Fibroblast of lung (primary cell): Measurements from ENCODE around the gene PPP1R14D. TPM values are rescaled to one million over a fixed set of nuclear protein-coding genes. Genes with fewer than 3 reads are reported as not detected.

ENCODE experiments used
- DNase-seq, 2 donors: peaks; one replicate each; pipeline versions ENCODE4 v3.0.0 to v3.0.0-alpha.2; 2010; ENCODE audit warnings: low read depth in 2 of 2
- H2AFZ ChIP-seq: 2 replicates; pipeline ENCODE4 v1.5.1; 2012; ENCODE audit warnings: low read length, control low read depth, inconsistent platforms
- H3K27ac ChIP-seq: 2 replicates; pipeline ENCODE4 v1.5.1; 2011; ENCODE audit warnings: low read length, control low read depth; ENCODE audit not compliant: insufficient read depth
- H3K27me3 ChIP-seq: 2 replicates; pipeline ENCODE4 v1.5.1; 2011; ENCODE audit warnings: mild to moderate bottlenecking, low read length; ENCODE audit not compliant: control insufficient read depth, insufficient read depth
- H3K36me3 ChIP-seq: 2 replicates; pipeline ENCODE4 v1.5.1; 2011; ENCODE audit warnings: low read length; ENCODE audit not compliant: control insufficient read depth, insufficient read depth
- H3K4me1 ChIP-seq: 2 replicates; pipeline ENCODE4 v1.5.1; 2011; ENCODE audit warnings: low read length; ENCODE audit not compliant: control insufficient read depth, insufficient read depth; ENCODE audit errors: extremely low read depth
- H3K4me2 ChIP-seq: 2 replicates; pipeline ENCODE4 v1.5.1; 2011; ENCODE audit warnings: low read length, control low read depth; ENCODE audit not compliant: insufficient read depth; ENCODE audit errors: extremely low read depth
- H3K4me3 ChIP-seq, 4 experiments: fragments of 200-600 bp in 1 of 4; sonication (generic) in 1 of 4; replicated peaks in 1 of 4; 2 replicates each; pipeline ENCODE4 v1.5.1; 2011 to 2016; ENCODE audit warnings: low read length in 4 of 4, low read depth in 3 of 4, mild to moderate bottlenecking in 3 of 4, control low read depth in 2 of 4, inconsistent platforms in 1 of 4, mixed read lengths in 1 of 4; ENCODE audit not compliant: insufficient read depth in 1 of 4; ENCODE audit errors: control extremely low read depth in 1 of 4
- H3K79me2 ChIP-seq: 2 replicates; pipeline ENCODE4 v1.5.1; 2012; ENCODE audit warnings: mild to moderate bottlenecking, low read length, inconsistent platforms; ENCODE audit not compliant: control insufficient read depth, insufficient read depth
- H3K9ac ChIP-seq: 2 replicates; pipeline ENCODE4 v1.5.1; 2011; ENCODE audit warnings: mild to moderate bottlenecking, low read length, control low read depth; ENCODE audit not compliant: insufficient read depth
- H3K9me3 ChIP-seq: 2 replicates; pipeline ENCODE4 v1.5.1; 2012; ENCODE audit warnings: low read depth, low read length; ENCODE audit not compliant: control insufficient read depth, insufficient read depth
- H4K20me1 ChIP-seq: 2 replicates; pipeline ENCODE4 v1.5.1; 2011; ENCODE audit warnings: low read length; ENCODE audit not compliant: control insufficient read depth, insufficient read depth; ENCODE audit errors: extremely low read depth
- EZH2 ChIP-seq: IDR thresholded peaks from 2 replicates; pipeline ENCODE4 v1.5.1; 2012; ENCODE audit warnings: low read length, control low read depth, mild to moderate bottlenecking; ENCODE audit errors: missing control alignments
- polyA plus RNA-seq, 2 donors: library from polyadenylated mRNA; depleted of rRNA in 1 of 2; stranded (reverse) in 1 of 2; unstranded in 1 of 2; fragments of >200 nt; gene quantifications; 2 replicates each; pipeline ENCODE4 v1.2.1, GENCODE V29; 2011 to 2012; ENCODE audit warnings: missing spikeins in 1 of 2
- total RNA-seq: library from RNA; depleted of rRNA; stranded (reverse); fragments of >200 nt; gene quantifications from 2 replicates; pipeline ENCODE4 v1.2.1, GENCODE V29; 2014
- TF ChIP-seq, protein P1 (sequence below), 2 donors: IDR thresholded peaks in 1 of 2; conservative IDR thresholded peaks in 1 of 2; 1 replicate in 1 of 2; 2 replicates in 1 of 2; pipeline ENCODE4 v1.5.1; 2011 to 2012; ENCODE audit warnings: low read length in 2 of 2, control low read depth in 1 of 2, inconsistent platforms in 1 of 2, low read depth in 1 of 2, mild to moderate bottlenecking in 1 of 2

The PPP1R14D gene
- total and polyA plus RNA-seq, 2 donors (not counting 1 experiment from before 2014, with no cell fraction given), result not detected

DNA sequence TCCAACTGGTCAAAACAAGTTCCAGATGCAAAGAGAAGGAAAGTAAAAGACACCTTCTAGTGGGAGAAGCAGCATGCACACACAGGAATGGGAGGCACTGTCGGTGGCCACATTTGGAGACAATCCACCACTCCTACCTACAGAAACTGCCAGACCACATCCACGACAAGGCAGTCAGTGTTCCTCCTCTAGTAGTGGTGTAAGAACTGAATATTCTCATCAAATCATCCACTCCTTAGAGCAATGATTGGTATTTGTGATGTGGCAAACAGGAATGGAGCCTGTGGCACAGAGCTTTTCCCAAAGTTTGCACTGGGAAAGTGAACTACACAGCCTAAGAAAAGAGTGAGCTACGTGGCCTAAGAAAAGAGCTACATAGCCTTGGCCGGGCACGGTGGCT, 10.2 kb upstream of the PPP1R14D start:
- Histone ChIP-seq H3K36me3 (no peaks in the 10 kb centered on the region), H4K20me1 (no peaks in the 10 kb centered on the region), H3K27ac (no peak overlapping the region), H3K79me2 (no peaks in the 10 kb centered on the region), H3K27me3 (peaks cover 19% of the 10 kb centered on the region), H3K4me1 (no peaks in the 10 kb centered on the region), H3K9me3 (no peaks in the 10 kb centered on the region), H3K4me3 (no peak overlapping the region), H3K9ac (no peak overlapping the region), H2AFZ (no peak overlapping the region), H3K4me2 (no peak overlapping the region)
- TF ChIP-seq, protein P1, sequence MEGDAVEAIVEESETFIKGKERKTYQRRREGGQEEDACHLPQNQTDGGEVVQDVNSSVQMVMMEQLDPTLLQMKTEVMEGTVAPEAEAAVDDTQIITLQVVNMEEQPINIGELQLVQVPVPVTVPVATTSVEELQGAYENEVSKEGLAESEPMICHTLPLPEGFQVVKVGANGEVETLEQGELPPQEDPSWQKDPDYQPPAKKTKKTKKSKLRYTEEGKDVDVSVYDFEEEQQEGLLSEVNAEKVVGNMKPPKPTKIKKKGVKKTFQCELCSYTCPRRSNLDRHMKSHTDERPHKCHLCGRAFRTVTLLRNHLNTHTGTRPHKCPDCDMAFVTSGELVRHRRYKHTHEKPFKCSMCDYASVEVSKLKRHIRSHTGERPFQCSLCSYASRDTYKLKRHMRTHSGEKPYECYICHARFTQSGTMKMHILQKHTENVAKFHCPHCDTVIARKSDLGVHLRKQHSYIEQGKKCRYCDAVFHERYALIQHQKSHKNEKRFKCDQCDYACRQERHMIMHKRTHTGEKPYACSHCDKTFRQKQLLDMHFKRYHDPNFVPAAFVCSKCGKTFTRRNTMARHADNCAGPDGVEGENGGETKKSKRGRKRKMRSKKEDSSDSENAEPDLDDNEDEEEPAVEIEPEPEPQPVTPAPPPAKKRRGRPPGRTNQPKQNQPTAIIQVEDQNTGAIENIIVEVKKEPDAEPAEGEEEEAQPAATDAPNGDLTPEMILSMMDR (conservative IDR thresholded peaks at IDR 0.05 in 1 of 2, IDR thresholded peaks at IDR 0.05 in 1 of 2; ENCODE audit: low read depth in 1 of 2, low read length in 2 of 2), result no peak
- TF ChIP-seq EZH2, result no peak
- DNase-seq, result peak in 1 of 2 donors; percentile 25

DNA sequence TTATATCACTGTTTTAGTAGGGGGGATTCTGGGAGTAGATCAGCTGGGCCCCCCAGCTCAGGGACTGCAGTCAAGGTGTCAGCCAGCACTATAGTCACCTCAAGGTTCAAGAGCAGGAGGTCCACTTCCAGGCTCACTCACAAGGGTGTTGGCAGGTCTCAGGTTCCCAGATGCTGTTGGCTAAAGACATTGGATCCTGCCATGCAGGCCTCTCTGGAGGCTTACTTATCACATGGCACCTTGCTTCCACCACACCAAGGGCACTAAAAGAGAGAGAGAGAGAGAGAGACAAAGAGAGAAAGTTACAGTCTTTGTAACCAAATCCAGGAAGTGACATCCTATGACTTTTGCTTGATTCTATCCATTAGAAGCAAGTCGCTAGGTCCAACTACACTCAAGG, 7.5 kb upstream of the PPP1R14D start:
- H3K27me3 ChIP-seq, result no peaks in the 10 kb centered on the region
- no peak overlapping the region for H3K4me2 ChIP-seq
- H3K4me3 ChIP-seq, result no peak overlapping the region
- no peak overlapping the region for H3K9ac ChIP-seq
- TF ChIP-seq, protein P1 (conservative IDR thresholded peaks at IDR 0.05 in 1 of 2, IDR thresholded peaks at IDR 0.05 in 1 of 2; ENCODE audit: low read depth in 1 of 2, low read length in 2 of 2), result no peak
- TF ChIP-seq EZH2, result no peak
- no peaks in the 10 kb centered on the region for H3K9me3 ChIP-seq
- H3K4me1 ChIP-seq, result no peaks in the 10 kb centered on the region
- H2AFZ ChIP-seq, result no peak overlapping the region
- no peak overlapping the region for H3K27ac ChIP-seq
- no peaks in the 10 kb centered on the region for H3K79me2 ChIP-seq
- no peak for DNase-seq
- H4K20me1 ChIP-seq, result no peaks in the 10 kb centered on the region
- no peaks in the 10 kb centered on the region for H3K36me3 ChIP-seq

DNA sequence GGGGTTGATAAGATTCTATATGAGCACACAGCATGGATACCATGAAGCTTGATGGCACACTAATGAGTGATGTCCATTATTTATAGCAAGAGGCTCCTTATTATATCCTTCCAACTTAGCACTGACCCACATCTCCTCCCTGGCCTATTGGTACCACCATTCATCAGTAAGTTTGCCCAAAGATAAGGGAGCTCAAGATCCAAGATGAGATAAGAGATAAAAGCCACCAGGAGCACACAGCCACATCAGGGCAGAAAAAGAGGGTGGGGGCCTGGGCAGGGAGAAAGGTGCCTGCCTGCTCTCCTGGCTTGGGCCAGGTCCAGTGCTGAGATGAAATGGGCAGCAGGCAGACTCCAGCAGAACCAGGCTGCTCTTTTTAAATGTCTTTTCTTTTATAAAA, 4.4 kb upstream of the PPP1R14D start:
- H3K4me2 ChIP-seq, result no peak overlapping the region
- H3K9me3 ChIP-seq, result no peaks in the 10 kb centered on the region
- DNase-seq, result no peak
- H3K79me2 ChIP-seq, result no peaks in the 10 kb centered on the region
- TF ChIP-seq EZH2, result no peak
- TF ChIP-seq, protein P1 (conservative IDR thresholded peaks at IDR 0.05 in 1 of 2, IDR thresholded peaks at IDR 0.05 in 1 of 2; ENCODE audit: low read depth in 1 of 2, low read length in 2 of 2), result no peak
- H3K27ac ChIP-seq, result no peak overlapping the region
- no peaks in the 10 kb centered on the region for H3K4me1 ChIP-seq
- H3K36me3 ChIP-seq, result no peaks in the 10 kb centered on the region
- no peaks in the 10 kb centered on the region for H4K20me1 ChIP-seq
- H3K9ac ChIP-seq, result no peak overlapping the region
- no peaks in the 10 kb centered on the region for H3K27me3 ChIP-seq
- no peak overlapping the region for H2AFZ ChIP-seq
- no peak overlapping the region for H3K4me3 ChIP-seq
